ENCODE results near the gene STIM1. TPM values are rescaled to one million over a fixed set of nuclear protein-coding genes. Genes with fewer than 3 reads are reported as not detected.

The STIM1 gene
- total and polyA plus RNA-seq, 4 donors = 12.1 to 56.4 (median 41.2) TPM

DNA sequence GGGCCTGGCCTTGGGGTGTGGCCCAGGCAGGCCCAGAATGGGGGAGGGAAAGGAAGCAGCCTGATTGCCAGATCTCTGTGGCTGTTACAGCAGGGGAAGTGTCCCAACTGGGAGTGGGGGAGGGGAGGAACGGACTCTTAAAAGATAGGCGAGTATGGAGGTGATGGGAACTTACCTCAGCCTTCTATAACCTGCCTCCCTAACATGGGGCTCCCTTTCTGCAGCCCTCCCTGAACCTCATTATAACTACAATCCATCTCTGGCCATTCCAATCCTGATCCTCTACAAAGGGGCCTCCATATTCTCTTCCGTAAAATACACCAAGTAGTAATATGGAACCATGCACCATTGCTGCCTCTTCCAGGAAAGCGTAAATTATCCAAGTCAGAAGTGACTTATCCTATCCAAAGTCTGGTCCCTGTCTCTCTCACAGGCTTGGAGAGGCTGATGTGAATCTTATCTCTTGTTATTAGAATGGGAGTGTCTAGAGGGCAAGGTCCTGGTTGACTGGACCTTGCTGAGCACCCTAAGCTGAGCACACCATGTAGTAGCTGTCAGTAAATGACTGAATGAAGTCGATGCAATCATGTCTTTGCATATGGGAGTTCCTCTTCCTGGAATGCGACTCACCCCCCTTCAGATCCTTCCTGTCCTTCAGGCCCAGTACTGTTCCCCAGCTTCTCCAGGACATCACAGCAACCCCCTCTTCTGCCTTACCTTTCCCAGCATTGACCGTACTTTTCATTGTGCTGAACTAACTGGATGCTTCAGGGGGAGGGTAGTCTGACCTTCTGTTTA is 20.6 kb upstream of the STIM1 start:
- Histone ChIP-seq H3K36me3 (ENCODE audit: control insufficient read depth in 4 of 4, insufficient read depth in 4 of 4, low read length in 4 of 4) (peaks cover 0 to 9% (median 2%) of the 10 kb centered on the region in 4 donors), H3K4me3 (no peak overlapping the region), H3K4me1 (ENCODE audit: control insufficient read depth in 5 of 5, insufficient read depth in 5 of 5, low read length in 5 of 5) (peaks cover 18 to 55% (median 26%) of the 10 kb centered on the region in 5 donors), H3K27me3 (ENCODE audit: control insufficient read depth in 3 of 3, insufficient read depth in 3 of 3, low read length in 2 of 3) (no peaks in the 10 kb centered on the region), H3K27ac (ENCODE audit: low read depth in 1 of 2, low read length in 1 of 2) (peak overlapping the region in 1 of 2 donors; percentile 76), H3K9me3 (ENCODE audit: control insufficient read depth in 4 of 4, insufficient read depth in 3 of 4, low read length in 3 of 4) (no peaks in the 10 kb centered on the region), H3K9ac (ENCODE audit: insufficient read depth in 1 of 2, low read length in 2 of 2) (no peak overlapping the region)
- no peak for ATAC-seq (ENCODE audit: insufficient read depth, low FRiP score)
- TF ChIP-seq, protein P1, sequence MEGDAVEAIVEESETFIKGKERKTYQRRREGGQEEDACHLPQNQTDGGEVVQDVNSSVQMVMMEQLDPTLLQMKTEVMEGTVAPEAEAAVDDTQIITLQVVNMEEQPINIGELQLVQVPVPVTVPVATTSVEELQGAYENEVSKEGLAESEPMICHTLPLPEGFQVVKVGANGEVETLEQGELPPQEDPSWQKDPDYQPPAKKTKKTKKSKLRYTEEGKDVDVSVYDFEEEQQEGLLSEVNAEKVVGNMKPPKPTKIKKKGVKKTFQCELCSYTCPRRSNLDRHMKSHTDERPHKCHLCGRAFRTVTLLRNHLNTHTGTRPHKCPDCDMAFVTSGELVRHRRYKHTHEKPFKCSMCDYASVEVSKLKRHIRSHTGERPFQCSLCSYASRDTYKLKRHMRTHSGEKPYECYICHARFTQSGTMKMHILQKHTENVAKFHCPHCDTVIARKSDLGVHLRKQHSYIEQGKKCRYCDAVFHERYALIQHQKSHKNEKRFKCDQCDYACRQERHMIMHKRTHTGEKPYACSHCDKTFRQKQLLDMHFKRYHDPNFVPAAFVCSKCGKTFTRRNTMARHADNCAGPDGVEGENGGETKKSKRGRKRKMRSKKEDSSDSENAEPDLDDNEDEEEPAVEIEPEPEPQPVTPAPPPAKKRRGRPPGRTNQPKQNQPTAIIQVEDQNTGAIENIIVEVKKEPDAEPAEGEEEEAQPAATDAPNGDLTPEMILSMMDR (IDR thresholded peaks at IDR 0.05; ENCODE audit: control extremely low read depth, extremely low read depth) = no peak
- no peak for DNase-seq
- WGBS, 2 donors = 38 to 60% methylated on average over 7 of the region's 7 CpGs

DNA sequence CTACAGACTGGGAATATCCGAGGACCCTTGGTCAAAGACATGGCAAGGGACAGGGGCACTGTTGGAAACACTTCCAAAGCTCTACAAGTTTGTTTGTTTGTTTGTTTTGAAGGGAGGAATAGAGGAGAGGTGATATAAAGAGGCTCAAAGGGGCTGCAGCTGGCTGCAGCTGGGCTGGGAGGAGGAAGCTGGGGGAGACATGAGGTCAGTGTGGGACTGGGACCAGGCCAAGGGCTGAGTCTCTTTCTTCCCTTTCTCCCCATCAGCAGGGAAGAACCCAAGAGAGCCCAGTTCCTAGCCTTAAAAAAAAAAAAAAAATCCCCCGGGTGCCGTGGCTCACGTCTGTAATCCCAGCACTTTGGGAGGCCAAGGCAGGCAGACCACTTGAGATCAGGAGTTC is 19.7 kb upstream of the STIM1 start:
- no peaks in the 10 kb centered on the region for H3K27me3 ChIP-seq (ENCODE audit: control insufficient read depth in 3 of 3, insufficient read depth in 3 of 3, low read length in 2 of 3)
- TF ChIP-seq, protein P1 (IDR thresholded peaks at IDR 0.05; ENCODE audit: control extremely low read depth, extremely low read depth) = no peak
- 28 to 59% methylated on average over 4 of the region's 4 CpGs for WGBS, 2 donors
- no peak overlapping the region for H3K4me3 ChIP-seq
- H3K36me3 ChIP-seq (ENCODE audit: control insufficient read depth in 4 of 4, insufficient read depth in 4 of 4, low read length in 4 of 4) = peaks cover 0 to 8% (median 2%) of the 10 kb centered on the region in 4 donors
- ATAC-seq (ENCODE audit: insufficient read depth, low FRiP score) (no peak), DNase-seq (peak in 2 of 3 donors; percentile 54 to 65)
- no peak overlapping the region for H3K9ac ChIP-seq (ENCODE audit: insufficient read depth in 1 of 2, low read length in 2 of 2)
- H3K27ac ChIP-seq (ENCODE audit: low read depth in 1 of 2, low read length in 1 of 2) = peak overlapping the region in 1 of 2 donors; percentile 76
- no peaks in the 10 kb centered on the region for H3K9me3 ChIP-seq (ENCODE audit: control insufficient read depth in 4 of 4, insufficient read depth in 3 of 4, low read length in 3 of 4)
- H3K4me1 ChIP-seq (ENCODE audit: control insufficient read depth in 5 of 5, insufficient read depth in 5 of 5, low read length in 5 of 5) = peaks cover 20 to 55% (median 26%) of the 10 kb centered on the region in 5 donors

DNA sequence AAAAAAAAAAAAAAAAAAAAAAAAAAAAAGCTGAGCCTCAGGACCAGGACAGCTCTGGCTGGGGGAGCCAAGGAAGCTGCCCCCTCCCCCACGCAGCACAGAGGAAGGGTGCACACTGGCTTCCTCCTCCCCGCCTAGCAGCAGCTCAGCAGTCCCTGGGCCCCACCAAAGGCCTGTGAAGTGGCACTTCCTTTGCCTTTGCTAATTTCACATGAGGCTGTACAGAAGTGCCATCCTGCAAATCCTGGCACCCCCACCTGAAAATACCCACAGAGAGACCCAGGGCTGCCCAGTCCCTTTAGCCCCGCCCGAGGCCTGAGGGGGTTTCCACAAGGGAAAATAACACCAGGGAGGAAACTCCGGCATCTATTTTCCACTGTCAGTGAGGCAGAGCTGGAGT is 18.6 kb upstream of the STIM1 start:
- no peak for ATAC-seq (ENCODE audit: insufficient read depth, low FRiP score)
- peak overlapping the region; percentile 46 to 76 for H3K27ac ChIP-seq (ENCODE audit: low read depth in 1 of 2, low read length in 1 of 2)
- peaks cover 20 to 44% (median 26%) of the 10 kb centered on the region in 5 donors for H3K4me1 ChIP-seq (ENCODE audit: control insufficient read depth in 5 of 5, insufficient read depth in 5 of 5, low read length in 5 of 5)

More for the DNA sequence above, 18.6 kb upstream of the STIM1 start:
- no peaks in the 10 kb centered on the region for H3K27me3 ChIP-seq (ENCODE audit: control insufficient read depth in 3 of 3, insufficient read depth in 3 of 3, low read length in 2 of 3)
- DNase-seq = no peak
- H3K9me3 ChIP-seq (ENCODE audit: control insufficient read depth in 4 of 4, insufficient read depth in 3 of 4, low read length in 3 of 4) = no peaks in the 10 kb centered on the region
- no peak overlapping the region for H3K4me3 ChIP-seq
- H3K36me3 ChIP-seq (ENCODE audit: control insufficient read depth in 4 of 4, insufficient read depth in 4 of 4, low read length in 4 of 4) = peaks cover 0 to 4% (median 1%) of the 10 kb centered on the region in 4 donors
- H3K9ac ChIP-seq (ENCODE audit: insufficient read depth in 1 of 2, low read length in 2 of 2) = no peak overlapping the region
- TF ChIP-seq, protein P1 (IDR thresholded peaks at IDR 0.05; ENCODE audit: control extremely low read depth, extremely low read depth) = no peak
- WGBS, 2 donors = 30 to 52% methylated on average over 4 to 5 of the region's 5 CpGs
